ENCODE measurements around the gene POLR3H. TPM values are rescaled to one million over a fixed set of nuclear protein-coding genes. Genes with fewer than 3 reads are reported as not detected.

The POLR3H gene
- total RNA-seq, 2 experiments from 2014 or later, result 75.9 to 78.9 TPM

GRCh38 chr22:41525450-41526225, 18.6 kb downstream of the POLR3H start:
- ChIA-PET POLR2A (interaction anchor here (0.8 kb wide), 1 partner anchor 64 kb away, joined by 3 read pairs; the partner anchor contains the start of gene PMM1), CTCF (interaction anchor here (0.9 to 1.9 kb wide), 5 partner anchors 8 to 122 kb away, joined by 3 to 16 read pairs (median 4); partner anchors contain the start of genes ACO2 and PHF5A)

GRCh38 chr22:41524809-41525449, 19.3 kb downstream of the POLR3H start:
- ChIA-PET CTCF (interaction anchor here (0.8 to 1.6 kb wide), 6 partner anchors 11 to 123 kb away, joined by 3 to 8 read pairs (median 4); partner anchors contain the start of genes ACO2 and PHF5A), POLR2A (interaction anchor here (0.6 to 0.8 kb wide), 4 partner anchors 19 to 116 kb away, joined by 3 to 5 read pairs (median 4); partner anchors contain the start of gene PMM1)

GRCh38 chr22:41524251-41524661, 20.0 kb downstream of the POLR3H start:
- ChIA-PET CTCF (interaction anchor here (0.8 to 1.6 kb wide), 5 partner anchors 11 to 122 kb away, joined by 3 to 8 read pairs (median 4); partner anchors contain the start of genes ACO2 and PHF5A), POLR2A (interaction anchor here (0.6 to 0.8 kb wide), 2 partner anchors 19 to 76 kb away, joined by 3 to 5 read pairs; no protein-coding TSS in a partner anchor)

GRCh38 chr22:41523464-41524221, 20.6 kb downstream of the POLR3H start:
- ChIA-PET CTCF (interaction anchor here (0.5 to 1.5 kb wide), 2 partner anchors 114 to 338 kb away, joined by 3 to 7 read pairs; no protein-coding TSS in a partner anchor), POLR2A (interaction anchor here (0.8 kb wide), 1 partner anchor 75 kb away, joined by 5 read pairs; no protein-coding TSS in a partner anchor)

- ChIA-PET POLR2A (no interaction called here), CTCF (no interaction called here)
Observed at GRCh38 chr22:41522813-41523212, 21.5 kb downstream of the POLR3H start.

- CTCF ChIA-PET, result interaction anchor here (0.8 to 1.9 kb wide), 2 partner anchors 9 to 118 kb away, joined by 4 to 10 read pairs; no protein-coding TSS in a partner anchor
Observed at GRCh38 chr22:41521126-41521525, 23.1 kb downstream of the POLR3H start.

GRCh38 chr22:41518048-41518347, 26.3 kb downstream of the POLR3H start:
- POLR2A ChIA-PET, result no interaction called here
- CTCF ChIA-PET, result interaction anchor here (0.9 to 4.9 kb wide), 10 partner anchors 9 to 115 kb away, joined by 3 to 52 read pairs (median 6); no protein-coding TSS in a partner anchor

More at GRCh38 chr22:41521126-41521525, 23.1 kb downstream of the POLR3H start:
- POLR2A ChIA-PET, result no interaction called here

GRCh38 chr22:41517172-41518047, 26.9 kb downstream of the POLR3H start:
- CTCF ChIA-PET, result interaction anchor here (0.7 to 4.9 kb wide), 12 partner anchors 8 to 114 kb away, joined by 3 to 52 read pairs (median 4); partner anchors contain the start of genes PHF5A and TOB2
- POLR2A ChIA-PET, result no interaction called here

- POLR2A ChIA-PET, result no interaction called here
- CTCF ChIA-PET, result interaction anchor here (1.8 to 4.9 kb wide), 3 partner anchors 10 to 113 kb away, joined by 7 to 52 read pairs (median 16); no protein-coding TSS in a partner anchor
Observed at GRCh38 chr22:41516462-41516861, 27.8 kb downstream of the POLR3H start.

- ChIA-PET CTCF (interaction anchor here (0.6 to 1.7 kb wide), 6 partner anchors 11 to 356 kb away, joined by 3 to 8 read pairs (median 4); no protein-coding TSS in a partner anchor), POLR2A (no interaction called here)
Observed at GRCh38 chr22:41513391-41513790, 30.9 kb downstream of the POLR3H start.

GRCh38 chr22:41512421-41513194, 31.7 kb downstream of the POLR3H start:
- CTCF ChIA-PET, result interaction anchor here (0.8 kb wide), 1 partner anchor 109 kb away, joined by 3 read pairs; no protein-coding TSS in a partner anchor

GRCh38 chr22:41511521-41511968, 32.7 kb downstream of the POLR3H start:
- ChIA-PET CTCF (interaction anchor here (0.8 kb wide), 1 partner anchor 108 kb away, joined by 3 read pairs; no protein-coding TSS in a partner anchor), POLR2A (no interaction called here)

More at GRCh38 chr22:41512421-41513194, 31.7 kb downstream of the POLR3H start:
- POLR2A ChIA-PET, result interaction anchor here (0.6 kb wide), 1 partner anchor 45 kb away, joined by 6 read pairs; no protein-coding TSS in a partner anchor

GRCh38 chr22:41508770-41509170, 35.5 kb downstream of the POLR3H start:
- CTCF ChIA-PET, result interaction anchor here (1.3 kb wide), 1 partner anchor 9 kb away, joined by 6 read pairs; no protein-coding TSS in a partner anchor
- POLR2A ChIA-PET, result no interaction called here

GRCh38 chr22:41507330-41508063, 36.8 kb downstream of the POLR3H start:
- CTCF ChIA-PET, result no interaction called here

GRCh38 chr22:41505511-41506220, 38.6 kb downstream of the POLR3H start:
- ChIA-PET CTCF (interaction anchor here (1.8 kb wide), 1 partner anchor 102 kb away, joined by 4 read pairs; no protein-coding TSS in a partner anchor), POLR2A (no interaction called here)

More at GRCh38 chr22:41507330-41508063, 36.8 kb downstream of the POLR3H start:
- POLR2A ChIA-PET, result no interaction called here

GRCh38 chr22:41504816-41505215, 39.5 kb downstream of the POLR3H start:
- ChIA-PET POLR2A (no interaction called here), CTCF (interaction anchor here (0.7 to 1.8 kb wide), 2 partner anchors 99 to 102 kb away, joined by 4 to 6 read pairs; no protein-coding TSS in a partner anchor)

Measured in activated CD8-positive, alpha-beta memory T cell treated with anti-CD3 and anti-CD28 coated beads for 36 hours (primary cell).